Dermis microvascular lymphatic vessel endothelial cell (primary cell): ENCODE measurements around the gene RBPJL. TPM values are rescaled to one million over a fixed set of nuclear protein-coding genes. Genes with fewer than 3 reads are reported as not detected.

Experiments used
- DNase-seq, 2 donors: peaks; one replicate each; pipeline versions ENCODE4 v3.0.0 to v3.0.0-alpha.2; 2010; ENCODE audit warnings: low read depth in 2 of 2
- total RNA-seq: library from RNA; depleted of rRNA; stranded (reverse); fragments of >200 nt; gene quantifications from 2 replicates; pipeline ENCODE4 v1.2.1, GENCODE V29; 2014

RBPJL gene
- total RNA-seq, 1 donor from 2014 or later = not detected

GRCh38 chr20:45316150-45317080 is 9.8 kb downstream of the RBPJL start:
- DNase-seq = no peak

GRCh38 chr20:45317826-45318225 is 11.2 kb downstream of the RBPJL start:
- no peak for DNase-seq

DNA sequence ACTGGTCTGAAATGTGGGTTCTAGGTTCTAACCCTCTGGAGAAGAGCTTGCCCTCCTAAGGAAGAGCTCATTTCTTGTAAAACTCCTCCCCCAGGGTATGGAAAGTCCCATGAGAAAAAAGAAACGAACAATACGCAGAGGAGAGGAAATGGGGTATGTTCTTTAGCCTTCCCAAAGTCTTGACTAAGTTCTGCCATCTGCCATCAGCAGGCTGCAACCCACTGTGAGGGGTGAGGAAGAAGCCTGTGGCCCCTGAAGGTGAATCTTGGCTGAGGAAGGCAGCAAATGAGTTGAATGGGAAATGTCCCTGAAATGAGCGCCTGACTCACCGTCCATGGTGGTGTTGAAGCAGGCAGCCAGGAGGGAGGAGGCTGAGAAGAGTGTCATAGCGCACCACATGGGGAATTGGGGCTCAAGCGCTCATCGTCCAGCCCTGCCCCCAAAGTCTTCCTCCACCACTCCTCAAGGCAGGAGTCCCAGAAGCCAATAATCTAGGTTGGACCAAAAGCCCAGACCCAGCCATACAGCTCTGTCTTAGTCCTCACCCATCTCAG is 11.8 kb downstream of the RBPJL start:
- DNase-seq = no peak

DNA sequence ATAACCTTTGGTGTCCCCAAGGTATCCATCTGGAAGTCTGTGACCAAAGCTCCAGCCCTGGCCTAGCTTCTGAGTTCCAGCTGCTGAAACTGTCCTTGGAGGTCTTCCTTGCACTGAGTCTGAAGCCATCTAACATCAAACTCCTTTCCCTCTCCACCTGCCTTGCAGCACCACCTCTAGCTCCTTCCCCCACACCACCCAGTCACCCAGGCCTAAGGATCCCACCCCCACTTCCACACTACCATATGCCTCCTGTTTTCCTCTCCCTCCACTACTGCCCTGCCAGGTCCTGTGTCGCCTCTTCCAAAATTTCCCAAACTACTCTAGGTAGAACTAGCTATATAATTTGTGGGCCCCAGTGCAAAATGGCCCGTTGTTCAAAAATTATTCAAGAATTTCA is 12.3 kb downstream of the RBPJL start:
- no peak for DNase-seq

DNA sequence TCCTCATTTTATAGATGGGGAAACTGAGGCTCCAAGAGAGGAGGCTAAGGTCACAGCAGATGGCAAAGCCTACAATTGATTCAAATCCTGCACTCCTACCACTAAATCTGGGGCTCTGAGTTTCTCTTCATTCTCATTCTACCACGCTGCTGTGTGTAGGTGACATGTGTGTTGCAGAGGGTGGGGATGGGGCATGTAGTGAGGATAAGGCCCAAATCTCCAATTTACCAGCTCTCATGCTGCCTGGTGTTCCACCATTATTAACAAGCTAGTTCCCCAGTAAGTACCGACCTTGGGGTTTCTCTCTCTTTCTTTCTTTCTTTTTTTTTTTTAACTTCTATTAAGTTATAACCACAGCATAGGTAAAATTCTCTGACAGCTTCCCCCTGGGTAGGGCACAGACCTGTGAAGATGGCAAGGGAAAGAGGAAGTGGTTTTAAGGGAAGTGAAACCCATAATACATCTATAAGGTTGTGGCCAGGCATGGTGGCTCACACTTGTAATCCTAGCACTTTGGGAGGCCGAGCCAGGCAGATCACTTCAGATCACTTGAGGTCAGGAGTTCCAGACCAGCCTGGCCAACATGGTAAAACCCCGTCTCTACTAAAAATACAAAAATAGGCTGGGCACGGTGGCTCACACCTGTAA is 14.4 kb downstream of the RBPJL start:
- DNase-seq = no peak

- peak; percentile 56 to 60 for DNase-seq
Measured at GRCh38 chr20:45322952-45323383, 16.3 kb downstream of the RBPJL start.

- no peak for DNase-seq
Measured at GRCh38 chr20:45323731-45324130, 17.1 kb downstream of the RBPJL start.

DNA sequence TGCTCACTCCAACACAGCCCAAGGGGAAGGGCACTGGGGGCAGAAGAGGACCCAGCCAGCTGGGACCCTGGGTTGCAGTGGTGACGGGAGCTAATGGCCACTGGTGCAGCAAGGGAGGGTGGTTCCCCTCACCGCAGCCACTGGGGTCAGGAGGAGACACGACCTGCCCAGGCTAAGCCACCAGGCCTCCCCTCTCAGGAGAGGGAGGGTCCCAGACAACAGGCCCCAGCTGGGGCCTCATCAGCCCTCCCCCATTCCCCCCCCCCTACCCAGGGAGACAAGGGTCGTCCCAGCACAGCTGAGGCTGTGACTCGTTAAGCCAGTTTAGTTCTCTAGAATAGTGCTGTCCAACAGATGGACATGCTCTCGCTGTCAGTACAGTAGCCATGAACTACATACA is 18.7 kb downstream of the RBPJL start:
- DNase-seq = no peak

DNA sequence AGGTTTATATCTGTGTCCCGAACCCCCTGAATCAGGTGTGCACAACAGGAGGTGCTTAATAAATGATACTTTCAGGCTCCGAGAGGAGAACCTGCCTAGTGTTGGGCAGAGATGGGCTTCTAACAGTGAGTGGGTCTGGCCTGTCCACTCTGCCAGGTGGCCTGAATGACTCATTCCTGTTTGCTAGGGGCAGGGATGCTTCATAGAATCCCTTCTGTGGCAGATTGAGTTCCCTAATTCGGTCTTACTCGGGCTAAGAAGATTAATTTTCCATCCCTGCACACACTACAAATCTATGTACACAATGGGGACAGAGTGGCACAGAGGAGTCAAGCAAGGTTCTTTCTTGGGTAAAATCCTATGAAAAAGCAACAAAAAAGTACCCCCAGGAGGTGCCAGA is 21.8 kb downstream of the RBPJL start:
- no peak for DNase-seq

GRCh38 chr20:45329497-45330319 is 23.1 kb downstream of the RBPJL start:
- no peak for DNase-seq

GRCh38 chr20:45330476-45330875 is 23.8 kb downstream of the RBPJL start:
- DNase-seq = no peak

DNA sequence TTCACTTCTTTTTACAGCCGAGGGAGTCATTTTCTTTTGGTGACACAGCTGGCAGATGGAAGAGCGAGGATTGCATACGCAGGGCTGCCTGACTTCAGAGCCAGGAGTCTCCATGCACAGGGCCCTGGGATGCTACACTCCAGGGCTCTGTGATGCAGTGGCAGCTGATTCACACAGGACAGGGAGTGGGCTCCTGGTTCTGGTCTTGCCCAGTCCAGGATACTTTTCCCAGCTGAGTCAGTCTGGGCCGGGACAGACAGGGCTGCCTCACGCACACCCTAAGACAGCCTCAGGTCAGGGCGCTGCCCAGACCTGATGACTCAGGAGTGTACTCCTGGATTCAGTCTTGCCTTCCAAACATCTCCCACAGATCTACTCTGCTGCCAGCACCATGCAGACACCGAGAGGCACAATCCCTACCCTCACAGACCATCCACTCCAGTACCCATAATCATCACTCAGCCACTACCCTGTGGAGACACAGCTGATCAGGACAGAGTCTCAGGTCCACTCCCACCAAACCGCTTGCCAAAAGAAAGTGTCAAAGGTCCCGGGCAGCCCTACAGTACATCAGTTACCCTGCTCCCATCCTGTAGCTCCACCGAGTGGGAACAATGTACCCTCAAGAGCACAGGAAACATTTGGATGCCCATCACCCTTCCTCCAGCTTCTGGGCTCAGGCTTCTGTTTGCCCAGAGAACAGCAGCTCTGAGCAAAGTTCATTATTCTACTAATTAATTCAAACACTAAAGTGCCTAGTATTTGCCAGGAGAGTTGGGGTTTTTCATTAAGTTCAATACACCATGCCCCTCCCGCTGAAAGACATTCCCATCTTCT is 30.1 kb downstream of the RBPJL start:
- peak in 1 of 2 donors; percentile 29 for DNase-seq

DNA sequence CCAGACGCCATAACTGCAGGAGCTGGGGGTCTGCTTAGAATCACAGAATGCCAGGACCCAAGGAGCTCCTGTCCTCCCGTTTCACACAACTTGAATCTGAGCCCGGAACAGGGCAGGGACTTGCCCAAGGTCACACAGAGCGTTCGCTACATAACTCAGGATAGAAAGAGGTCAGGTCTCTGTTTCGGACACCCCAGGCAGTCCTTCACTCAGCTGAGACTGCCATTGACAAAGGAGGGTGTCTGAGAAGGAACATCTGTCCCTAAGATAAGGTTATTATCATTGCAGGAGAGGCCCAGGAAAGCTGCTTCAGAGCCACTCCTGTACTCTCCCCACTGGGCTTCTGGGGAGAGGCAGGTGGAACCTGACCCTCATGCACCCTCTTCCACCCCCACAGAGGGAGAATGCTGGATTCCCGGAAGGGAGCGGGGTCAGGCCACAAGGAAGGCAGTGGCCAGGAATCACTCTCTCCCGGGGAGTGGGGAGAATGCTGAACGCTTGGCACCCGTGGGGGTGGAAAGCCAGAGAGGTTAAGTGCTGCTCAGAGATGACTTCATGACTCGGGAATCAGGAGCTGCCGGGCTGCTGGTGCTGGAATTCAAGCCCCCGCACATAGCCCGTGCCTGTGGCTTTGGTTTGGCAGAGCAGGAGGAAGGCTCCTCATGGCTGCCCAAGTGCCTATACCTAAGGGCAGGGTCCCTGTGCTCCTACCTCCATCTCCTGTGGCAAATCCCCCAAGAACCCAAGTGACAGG is 30.9 kb downstream of the RBPJL start:
- peak in 1 of 2 donors; percentile 38 for DNase-seq

GRCh38 chr20:45338121-45339030 is 31.7 kb downstream of the RBPJL start:
- DNase-seq = no peak

DNA sequence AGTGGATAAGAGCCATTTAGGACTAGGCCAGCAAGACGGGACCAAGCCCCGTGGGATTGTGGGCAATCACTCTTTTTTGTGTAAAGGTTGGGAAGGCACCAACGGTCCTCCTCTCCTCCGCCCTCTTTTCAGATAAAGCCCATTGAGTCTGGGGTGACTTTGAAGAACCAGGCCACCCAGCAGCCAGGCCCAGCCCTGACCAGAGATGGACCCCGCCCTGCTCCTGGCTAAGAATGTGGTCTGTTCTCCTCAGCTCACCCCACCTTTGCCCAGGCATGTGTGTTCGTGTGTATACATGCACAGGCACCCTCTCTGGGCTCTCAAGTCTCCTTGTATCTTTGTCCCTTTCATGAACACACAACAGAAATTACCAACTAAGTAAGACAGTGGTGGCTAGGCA is 32.4 kb downstream of the RBPJL start:
- DNase-seq = no peak

DNA sequence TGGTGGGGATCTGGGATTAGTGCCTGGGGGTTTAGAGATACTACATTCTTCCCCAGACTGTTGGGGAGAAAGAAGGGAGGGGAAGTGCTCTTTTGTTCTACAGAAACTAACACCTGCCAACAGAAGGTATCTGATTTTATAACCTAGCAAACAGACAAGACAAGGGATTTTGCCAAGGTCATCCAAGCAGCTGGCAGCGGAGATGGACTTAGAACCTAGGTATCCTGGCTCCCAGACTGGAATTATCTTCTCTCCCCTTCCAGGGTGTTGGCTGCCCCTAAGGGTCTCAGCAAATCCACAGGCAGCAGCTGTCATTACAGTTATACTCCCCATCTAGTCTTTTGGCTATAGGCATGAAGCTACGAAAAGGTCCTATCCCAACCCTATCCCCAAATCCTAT is 33.2 kb downstream of the RBPJL start:
- no peak for DNase-seq

GRCh38 chr20:45340236-45340847 is 33.7 kb downstream of the RBPJL start:
- DNase-seq = no peak

GRCh38 chr20:45340951-45341350 is 34.3 kb downstream of the RBPJL start:
- DNase-seq = no peak

DNA sequence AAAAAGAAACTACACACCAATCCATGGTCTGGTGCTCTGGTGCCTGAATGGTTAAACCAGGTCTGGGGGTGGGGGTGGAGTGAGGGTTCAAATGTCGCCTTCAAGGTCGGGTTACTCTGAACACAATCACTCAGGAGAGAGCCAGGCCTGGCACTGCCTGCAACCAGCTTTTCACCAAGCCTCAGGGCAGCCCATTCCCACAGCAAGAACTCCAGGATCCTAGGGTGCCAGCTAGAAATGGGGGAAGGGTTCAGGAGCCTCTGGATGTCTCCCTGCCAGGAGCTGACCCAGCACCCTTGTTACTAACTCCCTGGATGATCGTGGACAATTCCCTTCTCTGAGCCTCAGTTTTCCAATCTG is 34.9 kb downstream of the RBPJL start:
- DNase-seq = no peak
